GM19239 (cell line): ENCODE data around the gene ACAP2.
"Not testable (repeated sequence)": the region's sequence is repeated elsewhere in the genome, so short reads cannot be mapped to it uniquely, and the experiment has no call there.

Source experiments
- DNase-seq: peaks from one replicate; pipeline ENCODE4 v3.0.0; 2011; ENCODE audit warnings: low spot score; ENCODE audit not compliant: insufficient read length
- FAIRE-seq: peaks from 2 replicates; lab custom pipeline; 2011; peaks lifted over from hg19 to GRCh38; lab: Jason Lieb, UNC

The ACAP2 gene

DNA sequence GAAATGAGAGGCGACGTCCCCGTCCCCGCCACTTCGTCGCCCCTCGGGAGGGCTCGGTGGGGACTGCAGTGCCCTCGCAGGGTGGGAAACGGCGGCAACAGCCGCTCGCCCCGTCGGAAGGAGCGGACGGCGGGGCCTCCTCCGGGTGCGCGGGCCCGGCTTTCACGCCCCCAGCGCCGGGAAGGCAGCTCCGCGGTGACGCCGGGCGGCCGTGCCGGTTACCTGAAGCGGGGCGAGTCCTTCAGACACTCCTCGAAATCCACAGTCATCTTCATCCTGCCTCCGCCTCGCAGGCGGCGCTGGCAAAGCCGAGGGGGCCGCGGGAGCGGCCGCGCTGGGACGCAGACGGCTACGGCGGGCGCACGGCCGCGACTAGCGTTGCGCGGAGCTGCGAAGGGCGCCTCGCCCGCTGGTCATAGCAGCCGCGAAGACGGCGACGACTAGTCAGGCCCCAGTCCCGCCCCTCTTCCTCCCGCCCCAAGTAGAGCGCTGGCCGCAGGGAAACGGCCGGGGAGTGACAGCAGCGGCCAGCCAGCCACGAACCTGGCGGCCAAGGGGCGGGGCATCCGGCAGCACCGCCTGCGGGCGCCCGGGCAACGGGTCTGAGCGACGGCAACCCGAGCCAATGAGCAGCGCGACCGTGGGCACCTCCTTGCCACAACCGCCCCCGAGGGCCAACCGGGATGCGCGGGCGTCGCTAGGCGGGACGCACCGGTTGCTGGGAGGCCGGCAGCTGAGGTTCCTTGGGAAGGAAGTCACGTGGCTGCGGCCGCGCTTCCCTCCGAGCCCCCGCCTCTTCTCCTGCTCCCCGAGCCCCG, at the start of gene ACAP2:
ACAP2 (minus strand) TSS at position 448 of the 818 bp plus-strand sequence; CDS start at position 275, 173 bp downstream.
- peak; percentile 90 for DNase-seq
- FAIRE-seq: peak; percentile 96

DNA sequence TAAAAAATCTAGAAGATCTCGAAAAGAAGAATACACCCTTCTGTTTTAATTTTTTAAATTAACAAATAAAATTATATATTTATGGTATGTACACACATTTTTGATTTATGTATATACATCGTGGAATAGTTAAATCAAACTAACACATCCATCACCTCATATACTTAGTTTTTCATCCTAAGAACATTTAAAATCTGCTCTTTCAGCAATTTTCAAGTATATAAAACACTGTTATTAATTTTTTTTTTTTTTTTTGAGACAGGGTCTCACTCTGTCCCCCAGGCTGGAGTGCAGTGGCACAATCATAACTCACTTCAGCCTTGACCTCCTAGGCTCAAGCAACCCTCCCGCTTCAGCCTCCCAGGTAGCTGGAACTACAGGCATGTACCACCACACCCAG, 32.8 kb upstream of the ACAP2 start:
- DNase-seq: no peak
- FAIRE-seq: no peak

- FAIRE-seq, DNase-seq: not testable (repeated sequence)
These were observed 32.3 kb upstream of the ACAP2 start for GRCh38 chr3:195475116-195475515.

DNA sequence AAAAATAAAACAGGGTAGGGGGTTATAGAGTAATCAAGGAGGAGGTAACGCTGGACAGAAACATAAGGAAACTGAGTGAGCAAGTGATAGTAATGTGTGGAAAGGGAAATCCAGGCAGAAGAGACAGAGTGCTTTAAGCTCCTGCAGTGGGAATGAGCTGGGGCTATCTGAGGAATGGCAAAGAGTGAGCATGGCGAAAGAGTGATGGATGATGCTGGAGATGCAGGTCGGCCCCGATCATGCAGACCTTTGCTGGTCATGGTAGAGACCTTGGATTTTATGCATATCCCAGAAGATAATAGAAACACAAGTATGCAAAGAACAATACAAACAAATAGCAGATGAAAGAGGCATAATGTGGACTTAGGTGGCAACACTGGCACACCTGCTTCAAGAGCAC, 26.0 kb upstream of the ACAP2 start:
- DNase-seq (no peak), FAIRE-seq (no peak)

- FAIRE-seq (no peak), DNase-seq (no peak)
These were observed 25.6 kb upstream of the ACAP2 start for GRCh38 chr3:195468391-195468776.

DNA sequence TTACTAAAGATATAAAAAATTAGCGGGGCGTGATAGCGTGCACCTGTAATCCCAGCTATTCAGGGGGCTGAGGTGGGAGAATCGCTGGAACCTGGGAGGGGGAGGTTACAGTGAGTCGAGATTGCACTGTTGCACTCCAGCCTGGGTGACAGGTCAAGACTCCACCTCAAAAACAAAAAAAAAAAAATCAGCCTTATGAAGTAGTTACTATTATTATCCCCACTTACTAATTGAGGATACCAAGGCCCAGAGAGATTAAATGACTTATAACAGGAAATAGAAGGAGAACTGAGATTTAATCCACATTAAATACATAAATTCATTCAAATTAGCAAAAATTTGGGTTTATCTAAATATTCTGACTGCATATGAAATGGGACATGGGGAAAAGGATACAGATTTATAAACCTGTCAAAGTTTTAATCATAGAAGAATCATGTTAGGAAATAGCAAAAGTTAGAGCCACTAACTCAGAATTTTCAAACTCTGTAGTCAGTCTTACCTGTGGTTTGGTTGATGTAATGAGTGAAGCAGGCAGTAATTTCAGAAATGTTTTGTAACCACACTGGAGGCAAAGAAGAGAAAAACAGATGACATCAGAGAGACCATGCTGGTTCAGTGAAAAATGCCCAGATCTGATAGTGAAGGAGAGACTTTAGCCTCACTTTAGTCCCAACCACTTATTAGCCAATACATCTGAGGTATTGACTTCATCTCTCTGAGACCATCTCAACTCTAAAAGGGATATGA, 25.0 kb upstream of the ACAP2 start:
- FAIRE-seq (no peak), DNase-seq (no peak)

DNA sequence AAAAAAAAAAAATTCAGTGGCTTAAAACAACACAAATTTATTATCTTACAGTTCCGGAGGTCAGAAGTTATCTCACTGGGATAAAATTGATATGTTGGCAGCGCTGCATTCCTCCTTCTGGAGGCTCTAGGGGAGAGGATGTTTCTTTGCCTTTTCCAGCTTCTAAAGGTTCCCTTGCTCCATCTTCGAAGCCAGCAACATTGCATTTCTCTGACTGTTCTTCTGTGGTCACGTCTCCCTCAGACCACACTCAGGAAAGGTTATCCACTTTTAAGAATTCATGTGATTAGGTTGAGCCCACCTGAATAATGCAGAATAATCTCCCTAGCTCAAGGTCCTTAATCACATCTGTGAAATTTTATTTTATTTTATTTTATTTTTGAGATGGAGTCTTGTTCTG, 23.4 kb upstream of the ACAP2 start:
- FAIRE-seq (no peak), DNase-seq (no peak)

DNA sequence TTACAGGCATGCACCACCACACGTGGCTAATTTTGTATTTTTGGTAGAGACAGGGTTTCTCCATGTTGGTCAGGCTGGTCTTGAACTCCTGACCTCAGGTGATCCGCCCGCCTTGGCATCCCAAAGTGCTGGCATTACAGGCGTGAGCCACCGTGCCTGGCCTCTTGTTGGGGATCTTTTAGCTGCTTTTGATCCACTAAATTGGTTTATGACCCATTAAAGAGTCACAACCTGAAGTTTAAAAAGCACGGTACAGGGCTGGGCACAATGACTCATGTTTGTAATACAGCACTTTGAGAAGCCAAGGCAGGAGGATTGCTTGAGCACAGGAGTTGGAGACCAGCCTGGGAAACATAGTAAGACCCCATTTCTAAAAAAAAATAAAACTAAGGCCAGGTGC, 20.1 kb upstream of the ACAP2 start:
- DNase-seq, FAIRE-seq: not testable (repeated sequence)

DNA sequence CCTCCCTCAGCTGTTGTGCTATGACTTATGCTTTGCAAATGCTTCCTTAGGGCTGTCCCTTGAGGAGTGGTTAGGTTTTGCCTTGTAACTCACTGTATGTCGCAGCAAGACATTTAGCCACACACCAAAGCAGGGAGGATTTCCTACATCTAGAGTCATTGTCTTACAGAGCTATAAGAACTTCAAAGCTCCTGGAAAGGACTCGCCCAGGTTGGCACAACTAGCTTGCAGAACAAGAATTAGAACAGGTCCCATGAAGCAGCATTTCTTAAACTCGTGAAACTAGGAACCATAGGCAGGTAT, 19.4 kb upstream of the ACAP2 start:
- FAIRE-seq (no peak), DNase-seq (no peak)

- no peak for DNase-seq
- no peak for FAIRE-seq
These were observed 18.9 kb upstream of the ACAP2 start for GRCh38 chr3:195461594-195462307.

GRCh38 chr3:195460091-195460713, 17.4 kb upstream of the ACAP2 start:
- FAIRE-seq: no peak

DNA sequence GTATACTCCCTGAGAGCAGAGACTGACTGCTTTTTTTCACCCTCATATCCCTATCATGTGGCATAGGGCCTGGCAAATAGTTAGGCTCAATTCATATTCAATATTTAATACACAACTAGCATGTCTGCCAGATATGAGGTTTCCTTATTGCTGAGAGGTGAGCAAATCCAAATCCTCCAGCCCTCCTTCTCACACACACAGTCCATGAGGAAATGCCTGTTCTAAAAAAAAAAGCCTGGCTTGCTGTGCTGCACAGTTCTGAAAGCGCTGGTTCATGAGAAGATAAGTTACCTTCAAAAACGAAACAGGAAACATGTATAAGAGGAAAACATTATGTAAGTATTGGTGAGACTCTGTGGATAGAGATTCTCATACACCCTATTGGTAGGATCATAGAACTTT, 15.5 kb upstream of the ACAP2 start:
- FAIRE-seq: peak; percentile 91

More at GRCh38 chr3:195460091-195460713, 17.4 kb upstream of the ACAP2 start:
- DNase-seq: no peak

DNA sequence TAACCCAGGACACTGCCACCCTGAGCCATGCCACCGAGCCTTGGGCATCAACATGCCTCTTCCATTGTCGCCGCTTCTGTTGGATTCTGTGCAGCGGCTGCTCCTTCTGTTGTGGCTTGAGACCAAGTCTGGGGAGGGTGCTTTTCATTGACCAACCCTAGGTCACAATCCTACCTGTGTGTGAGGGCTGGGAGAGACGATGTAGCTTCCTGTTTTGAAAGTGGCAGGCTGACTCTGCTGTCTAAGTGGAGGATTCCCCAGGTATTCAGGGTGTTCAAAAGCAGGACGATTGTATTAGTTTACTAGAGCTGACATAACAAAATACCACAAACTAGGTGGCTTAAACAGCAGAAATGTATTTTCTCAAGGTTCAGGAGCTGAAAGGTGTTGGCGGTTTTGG, 13.0 kb upstream of the ACAP2 start:
- FAIRE-seq: no peak
- no peak for DNase-seq

More for the DNA sequence above, 15.5 kb upstream of the ACAP2 start:
- peak; percentile 39 for DNase-seq

- no peak for FAIRE-seq
These were observed 10.4 kb upstream of the ACAP2 start for GRCh38 chr3:195453236-195453635.

GRCh38 chr3:195451373-195452015, 8.7 kb upstream of the ACAP2 start:
- no peak for DNase-seq
- FAIRE-seq: no peak

More at GRCh38 chr3:195453236-195453635, 10.4 kb upstream of the ACAP2 start:
- DNase-seq: no peak

GRCh38 chr3:195450731-195451229, 8.0 kb upstream of the ACAP2 start:
- FAIRE-seq: no peak
- no peak for DNase-seq

- DNase-seq: no peak
- FAIRE-seq: no peak
These were observed 5.5 kb upstream of the ACAP2 start for GRCh38 chr3:195448205-195448875.

DNA sequence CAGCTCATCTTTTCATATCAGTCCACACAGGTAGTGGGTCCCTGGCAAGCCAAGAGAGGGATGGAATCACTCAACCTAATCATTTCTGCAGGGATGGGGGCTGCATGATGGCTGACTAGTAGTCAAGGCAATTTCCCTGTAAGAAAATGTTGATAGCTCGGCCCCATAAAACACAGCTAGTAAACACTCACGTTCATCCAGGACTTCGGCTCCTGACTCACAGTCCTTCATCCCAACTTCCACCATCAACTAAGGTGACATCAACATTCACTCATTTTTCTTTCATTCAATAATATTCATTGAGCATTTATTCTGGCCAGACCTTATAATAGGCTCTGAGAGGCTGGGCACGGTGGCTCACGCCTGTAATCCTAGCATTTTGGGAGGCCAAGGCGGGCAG, 4.4 kb upstream of the ACAP2 start:
- FAIRE-seq: no peak
- DNase-seq: no peak

DNA sequence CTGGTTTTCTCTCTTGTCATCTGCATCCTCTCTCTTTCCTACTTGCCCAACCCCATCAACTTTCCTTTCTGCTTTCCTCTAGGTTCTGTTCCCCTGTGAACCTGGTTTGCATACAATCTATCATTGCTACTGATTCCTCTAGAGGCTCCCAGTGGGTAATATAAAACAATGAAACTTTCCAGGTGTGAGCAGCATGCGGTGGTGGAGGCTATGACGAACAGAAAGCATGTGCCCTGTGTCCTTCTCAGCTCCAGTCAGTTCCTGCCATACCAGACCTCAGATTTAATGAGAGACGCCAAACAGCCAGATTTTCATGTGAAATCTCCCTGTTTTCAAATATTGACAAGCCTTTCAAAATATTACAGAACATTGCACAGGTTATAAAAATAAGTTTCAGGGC, 3.5 kb upstream of the ACAP2 start:
- FAIRE-seq (no peak), DNase-seq (no peak)
